ENCODE results near the gene RNF220. TPM values are rescaled to one million over a fixed set of nuclear protein-coding genes. Genes with fewer than 3 reads are reported as not detected.

RNF220 gene
- polyA plus RNA-seq, 4 donors, result 52.6 to 86.1 (median 74.9) TPM

- 75 to 86% (median 86%) methylated on average over 4 of the region's 4 CpGs for WGBS, 3 donors
- no peaks in the 10 kb centered on the region for H3K36me3 ChIP-seq (ENCODE audit: control insufficient read depth in 3 of 3, insufficient read depth in 2 of 3, low read depth in 1 of 3, low read length in 3 of 3)
- no peaks in the 10 kb centered on the region for H3K27me3 ChIP-seq (ENCODE audit: control insufficient read depth in 3 of 3, insufficient read depth in 3 of 3, low read length in 3 of 3)
- no peak overlapping the region for H3K4me3 ChIP-seq (ENCODE audit: low read depth in 1 of 3, low read length in 3 of 3)
- no peak for FAIRE-seq
- no peak overlapping the region for H3K27ac ChIP-seq (ENCODE audit: low read depth in 1 of 3, low read length in 2 of 3)
- DNase-seq, result no peak
- H3K4me1 ChIP-seq (ENCODE audit: control insufficient read depth in 3 of 3, insufficient read depth in 2 of 3, low read depth in 1 of 3, low read length in 2 of 3), result no peaks in the 10 kb centered on the region
- H3K9me3 ChIP-seq (ENCODE audit: control insufficient read depth in 2 of 2, insufficient read depth in 1 of 2, low read depth in 1 of 2, low read length in 1 of 2), result peaks cover 0 to 4% of the 10 kb centered on the region in 2 donors
These were observed 62.5 kb downstream of the RNF220 start for GRCh38 chr1:44467566-44467965.

- FAIRE-seq (no peak), DNase-seq (no peak)
- H3K4me1 ChIP-seq (ENCODE audit: control insufficient read depth in 3 of 3, insufficient read depth in 2 of 3, low read depth in 1 of 3, low read length in 2 of 3), result no peaks in the 10 kb centered on the region
- H3K27ac ChIP-seq (ENCODE audit: low read depth in 1 of 3, low read length in 2 of 3), result no peak overlapping the region
- H3K27me3 ChIP-seq (ENCODE audit: control insufficient read depth in 3 of 3, insufficient read depth in 3 of 3, low read length in 3 of 3), result no peaks in the 10 kb centered on the region
- no peaks in the 10 kb centered on the region for H3K9me3 ChIP-seq (ENCODE audit: control insufficient read depth in 2 of 2, insufficient read depth in 1 of 2, low read depth in 1 of 2, low read length in 1 of 2)
- WGBS, 3 donors, result 80 to 89% (median 84%) methylated on average over 2 of the region's 2 CpGs
- H3K36me3 ChIP-seq (ENCODE audit: control insufficient read depth in 3 of 3, insufficient read depth in 2 of 3, low read depth in 1 of 3, low read length in 3 of 3), result no peaks in the 10 kb centered on the region
- no peak overlapping the region for H3K4me3 ChIP-seq (ENCODE audit: low read depth in 1 of 3, low read length in 3 of 3)
These were observed 66.9 kb downstream of the RNF220 start for GRCh38 chr1:44471911-44472453.

- H3K27me3 ChIP-seq (ENCODE audit: control insufficient read depth in 3 of 3, insufficient read depth in 3 of 3, low read length in 3 of 3), result no peaks in the 10 kb centered on the region
- H3K36me3 ChIP-seq (ENCODE audit: control insufficient read depth in 3 of 3, insufficient read depth in 2 of 3, low read depth in 1 of 3, low read length in 3 of 3), result no peaks in the 10 kb centered on the region
- DNase-seq (no peak), FAIRE-seq (no peak)
- no peak overlapping the region for H3K27ac ChIP-seq (ENCODE audit: low read depth in 1 of 3, low read length in 2 of 3)
- WGBS, 3 donors, result 42 to 51% (median 46%) methylated on average over 18 of the region's 18 CpGs
- no peaks in the 10 kb centered on the region for H3K4me1 ChIP-seq (ENCODE audit: control insufficient read depth in 3 of 3, insufficient read depth in 2 of 3, low read depth in 1 of 3, low read length in 2 of 3)
- H3K9me3 ChIP-seq (ENCODE audit: control insufficient read depth in 2 of 2, insufficient read depth in 1 of 2, low read depth in 1 of 2, low read length in 1 of 2), result no peaks in the 10 kb centered on the region
- H3K4me3 ChIP-seq (ENCODE audit: low read depth in 1 of 3, low read length in 3 of 3), result no peak overlapping the region
These were observed 67.8 kb downstream of the RNF220 start for GRCh38 chr1:44472620-44473525.

- Histone ChIP-seq H3K36me3 (ENCODE audit: control insufficient read depth in 3 of 3, insufficient read depth in 2 of 3, low read depth in 1 of 3, low read length in 3 of 3) (no peaks in the 10 kb centered on the region), H3K27me3 (ENCODE audit: control insufficient read depth in 3 of 3, insufficient read depth in 3 of 3, low read length in 3 of 3) (no peaks in the 10 kb centered on the region), H3K27ac (ENCODE audit: low read depth in 1 of 3, low read length in 2 of 3) (no peak overlapping the region), H3K9me3 (ENCODE audit: control insufficient read depth in 2 of 2, insufficient read depth in 1 of 2, low read depth in 1 of 2, low read length in 1 of 2) (no peaks in the 10 kb centered on the region), H3K4me3 (ENCODE audit: low read depth in 1 of 3, low read length in 3 of 3) (no peak overlapping the region), H3K4me1 (ENCODE audit: control insufficient read depth in 3 of 3, insufficient read depth in 2 of 3, low read depth in 1 of 3, low read length in 2 of 3) (no peaks in the 10 kb centered on the region)
- FAIRE-seq, result no peak
- no peak for DNase-seq
These were observed 71.8 kb downstream of the RNF220 start for GRCh38 chr1:44476891-44477290.

- H3K4me1 ChIP-seq (ENCODE audit: control insufficient read depth in 3 of 3, insufficient read depth in 2 of 3, low read depth in 1 of 3, low read length in 2 of 3), result peaks cover 0 to 2% (median 0%) of the 10 kb centered on the region in 3 donors
- DNase-seq, result no peak
- no peaks in the 10 kb centered on the region for H3K9me3 ChIP-seq (ENCODE audit: control insufficient read depth in 2 of 2, insufficient read depth in 1 of 2, low read depth in 1 of 2, low read length in 1 of 2)
- no peaks in the 10 kb centered on the region for H3K36me3 ChIP-seq (ENCODE audit: control insufficient read depth in 3 of 3, insufficient read depth in 2 of 3, low read depth in 1 of 3, low read length in 3 of 3)
- 35 to 65% (median 52%) methylated on average over 2 of the region's 2 CpGs for WGBS, 3 donors
- H3K27me3 ChIP-seq (ENCODE audit: control insufficient read depth in 3 of 3, insufficient read depth in 3 of 3, low read length in 3 of 3), result peaks cover 0 to 10% (median 0%) of the 10 kb centered on the region in 3 donors
- no peak overlapping the region for H3K27ac ChIP-seq (ENCODE audit: low read depth in 1 of 3, low read length in 2 of 3)
- no peak overlapping the region for H3K4me3 ChIP-seq (ENCODE audit: low read depth in 1 of 3, low read length in 3 of 3)
- FAIRE-seq, result no peak
These were observed 76.6 kb downstream of the RNF220 start for GRCh38 chr1:44481701-44482100.

- DNase-seq (no peak), FAIRE-seq (no peak)
- Histone ChIP-seq H3K9me3 (ENCODE audit: control insufficient read depth in 2 of 2, insufficient read depth in 1 of 2, low read depth in 1 of 2, low read length in 1 of 2) (no peaks in the 10 kb centered on the region), H3K36me3 (ENCODE audit: control insufficient read depth in 3 of 3, insufficient read depth in 2 of 3, low read depth in 1 of 3, low read length in 3 of 3) (no peaks in the 10 kb centered on the region), H3K4me3 (ENCODE audit: low read depth in 1 of 3, low read length in 3 of 3) (no peak overlapping the region), H3K27me3 (ENCODE audit: control insufficient read depth in 3 of 3, insufficient read depth in 3 of 3, low read length in 3 of 3) (peaks cover 0 to 10% (median 0%) of the 10 kb centered on the region in 3 donors), H3K4me1 (ENCODE audit: control insufficient read depth in 3 of 3, insufficient read depth in 2 of 3, low read depth in 1 of 3, low read length in 2 of 3) (peaks cover 0 to 2% (median 0%) of the 10 kb centered on the region in 3 donors), H3K27ac (ENCODE audit: low read depth in 1 of 3, low read length in 2 of 3) (no peak overlapping the region)
- WGBS, 3 donors, result 83 to 91% (median 84%) methylated on average over 5 of the region's 5 CpGs
These were observed 78.2 kb downstream of the RNF220 start for GRCh38 chr1:44483089-44483874.

- Histone ChIP-seq H3K36me3 (ENCODE audit: control insufficient read depth in 3 of 3, insufficient read depth in 2 of 3, low read depth in 1 of 3, low read length in 3 of 3) (no peaks in the 10 kb centered on the region), H3K27me3 (ENCODE audit: control insufficient read depth in 3 of 3, insufficient read depth in 3 of 3, low read length in 3 of 3) (peaks cover 0 to 10% (median 0%) of the 10 kb centered on the region in 3 donors), H3K4me1 (ENCODE audit: control insufficient read depth in 3 of 3, insufficient read depth in 2 of 3, low read depth in 1 of 3, low read length in 2 of 3) (peaks cover 0 to 2% (median 0%) of the 10 kb centered on the region in 3 donors), H3K9me3 (ENCODE audit: control insufficient read depth in 2 of 2, insufficient read depth in 1 of 2, low read depth in 1 of 2, low read length in 1 of 2) (no peaks in the 10 kb centered on the region), H3K27ac (ENCODE audit: low read depth in 1 of 3, low read length in 2 of 3) (no peak overlapping the region), H3K4me3 (ENCODE audit: low read depth in 1 of 3, low read length in 3 of 3) (no peak overlapping the region)
- 64 to 77% (median 76%) methylated on average over 11 of the region's 11 CpGs for WGBS, 3 donors
- DNase-seq (no peak), FAIRE-seq (no peak)
These were observed 79.2 kb downstream of the RNF220 start for GRCh38 chr1:44484155-44484688.
